ENCODE measurements around the gene TIMM13. TPM values are rescaled to one million over a fixed set of nuclear protein-coding genes. Genes with fewer than 3 reads are reported as not detected.
"Not testable (repeated sequence)": the region's sequence is repeated elsewhere in the genome, so short reads cannot be mapped to it uniquely, and the experiment has no call there.

Gene TIMM13
- total RNA-seq (17.5 TPM), polyA plus RNA-seq (72.2 TPM)

GRCh38 chr19:2427429-2428320 lies at the start of gene TIMM13:
Gene TIMM13 (minus strand): TSS chr19:2427586. CDS start chr19:2427533, 53 bp downstream.
- H3K4me3 ChIP-seq (ENCODE audit: low read depth, low read length) = peak within 1 kb of the TSS; percentile 82
- DNase-seq (ENCODE audit: extremely low spot score) = peak; percentile 92
- peak within 1 kb of the TSS; percentile 96 for H3K27ac ChIP-seq (ENCODE audit: low read depth)
- under 1% methylated on average over 77 of the region's 77 CpGs for WGBS
- peaks cover 2% of the 10 kb centered on the region for H3K36me3 ChIP-seq (ENCODE audit: insufficient read depth)
- no peaks in the 10 kb centered on the region for H3K4me1 ChIP-seq (ENCODE audit: insufficient read depth)

GRCh38 chr19:2476451-2477140 lies 49.2 kb upstream of the TIMM13 start:
- Histone ChIP-seq H3K4me1 (ENCODE audit: insufficient read depth) (no peaks in the 10 kb centered on the region), H3K27ac (ENCODE audit: low read depth) (peak overlapping the region; percentile 55), H3K4me3 (ENCODE audit: low read depth, low read length) (peak overlapping the region; percentile 72), H3K36me3 (ENCODE audit: insufficient read depth) (no peaks in the 10 kb centered on the region)
- no peak for DNase-seq (ENCODE audit: extremely low spot score)
- WGBS = under 1% methylated on average over 42 of the region's 42 CpGs

- peak; percentile 96 for DNase-seq (ENCODE audit: extremely low spot score)
- Histone ChIP-seq H3K4me1 (ENCODE audit: insufficient read depth) (no peaks in the 10 kb centered on the region), H3K4me3 (ENCODE audit: low read depth, low read length) (peak within 1 kb of the TSS; percentile 72), H3K36me3 (ENCODE audit: insufficient read depth) (no peaks in the 10 kb centered on the region), H3K27ac (ENCODE audit: low read depth) (peak within 1 kb of the TSS; percentile 56)
- WGBS = under 1% methylated on average over 70 of the region's 70 CpGs
These were observed 48.5 kb upstream of the TIMM13 start, which contains the start of gene GADD45B for GRCh38 chr19:2475702-2476450. Gene GADD45B (plus strand): TSS chr19:2476127. CDS start chr19:2476359, 232 bp downstream.

GRCh38 chr19:2475018-2475701 lies 47.8 kb upstream of the TIMM13 start:
- peak overlapping the region; percentile 56 for H3K27ac ChIP-seq (ENCODE audit: low read depth)
- 1% methylated on average over 45 of the region's 45 CpGs for WGBS
- no peaks in the 10 kb centered on the region for H3K36me3 ChIP-seq (ENCODE audit: insufficient read depth)
- H3K4me1 ChIP-seq (ENCODE audit: insufficient read depth) = no peaks in the 10 kb centered on the region
- peak overlapping the region; percentile 44 for H3K4me3 ChIP-seq (ENCODE audit: low read depth, low read length)
- DNase-seq (ENCODE audit: extremely low spot score) = no peak

- DNase-seq (ENCODE audit: extremely low spot score) = no peak
- Histone ChIP-seq H3K27ac (ENCODE audit: low read depth) (peak overlapping the region; percentile 11), H3K4me1 (ENCODE audit: insufficient read depth) (no peaks in the 10 kb centered on the region), H3K36me3 (ENCODE audit: insufficient read depth) (no peaks in the 10 kb centered on the region), H3K4me3 (ENCODE audit: low read depth, low read length) (peak overlapping the region; percentile 4)
- 6% methylated on average over 60 of the region's 60 CpGs for WGBS
These were observed 47.0 kb upstream of the TIMM13 start for GRCh38 chr19:2474232-2475017.

GRCh38 chr19:2469915-2470200 lies 42.5 kb upstream of the TIMM13 start:
- H3K27ac ChIP-seq (ENCODE audit: low read depth); H3K4me3 ChIP-seq (ENCODE audit: low read depth, low read length); H3K36me3 ChIP-seq (ENCODE audit: insufficient read depth); DNase-seq (ENCODE audit: extremely low spot score); H3K4me1 ChIP-seq (ENCODE audit: insufficient read depth): not testable (repeated sequence)
- 85% methylated on average over 8 of the region's 8 CpGs for WGBS

GRCh38 chr19:2469102-2469914 lies 41.9 kb upstream of the TIMM13 start:
- H3K4me1 ChIP-seq (ENCODE audit: insufficient read depth) = no peaks in the 10 kb centered on the region
- H3K27ac ChIP-seq (ENCODE audit: low read depth) = no peak overlapping the region
- no peak overlapping the region for H3K4me3 ChIP-seq (ENCODE audit: low read depth, low read length)
- WGBS = 61% methylated on average over 23 of the region's 23 CpGs
- no peaks in the 10 kb centered on the region for H3K36me3 ChIP-seq (ENCODE audit: insufficient read depth)
- DNase-seq (ENCODE audit: extremely low spot score) = no peak

GRCh38 chr19:2468596-2468995 lies 41.2 kb upstream of the TIMM13 start:
- no peaks in the 10 kb centered on the region for H3K4me1 ChIP-seq (ENCODE audit: insufficient read depth)
- WGBS = 75% methylated on average over 12 of the region's 12 CpGs
- no peaks in the 10 kb centered on the region for H3K36me3 ChIP-seq (ENCODE audit: insufficient read depth)

GRCh38 chr19:2464389-2464788 lies 37.0 kb upstream of the TIMM13 start:
- H3K4me3 ChIP-seq (ENCODE audit: low read depth, low read length) = no peak overlapping the region
- no peak overlapping the region for H3K27ac ChIP-seq (ENCODE audit: low read depth)
- H3K36me3 ChIP-seq (ENCODE audit: insufficient read depth) = no peaks in the 10 kb centered on the region
- WGBS = 63% methylated on average over 5 of the region's 5 CpGs
- DNase-seq (ENCODE audit: extremely low spot score) = no peak
- H3K4me1 ChIP-seq (ENCODE audit: insufficient read depth) = peaks cover 2% of the 10 kb centered on the region

More at GRCh38 chr19:2468596-2468995, 41.2 kb upstream of the TIMM13 start:
- no peak for DNase-seq (ENCODE audit: extremely low spot score)
- H3K27ac ChIP-seq (ENCODE audit: low read depth) = no peak overlapping the region
- no peak overlapping the region for H3K4me3 ChIP-seq (ENCODE audit: low read depth, low read length)

- 97% methylated on average over 5 of the region's 5 CpGs for WGBS
- not testable (repeated sequence) for H3K27ac ChIP-seq (ENCODE audit: low read depth); DNase-seq (ENCODE audit: extremely low spot score); H3K4me3 ChIP-seq (ENCODE audit: low read depth, low read length); H3K36me3 ChIP-seq (ENCODE audit: insufficient read depth); H3K4me1 ChIP-seq (ENCODE audit: insufficient read depth)
These were observed 36.3 kb upstream of the TIMM13 start for GRCh38 chr19:2463694-2464093.

- peaks cover 2% of the 10 kb centered on the region for H3K4me1 ChIP-seq (ENCODE audit: insufficient read depth)
- peak overlapping the region; percentile 30 for H3K4me3 ChIP-seq (ENCODE audit: low read depth, low read length)
- H3K36me3 ChIP-seq (ENCODE audit: insufficient read depth) = no peaks in the 10 kb centered on the region
- 12% methylated on average over 46 of the region's 46 CpGs for WGBS
- peak; percentile 87 for DNase-seq (ENCODE audit: extremely low spot score)
- no peak overlapping the region for H3K27ac ChIP-seq (ENCODE audit: low read depth)
These were observed 35.4 kb upstream of the TIMM13 start for GRCh38 chr19:2462635-2463421.

Data from urinary bladder (tissue), 4 donors.